ENCODE measurements around the gene VWA3B. TPM values are rescaled to one million over a fixed set of nuclear protein-coding genes. Genes with fewer than 3 reads are reported as not detected.

The VWA3B gene
- total and polyA plus RNA-seq, 4 donors: 3.5 to 29.2 (median 11.2) TPM

- no peaks in the 10 kb centered on the region for H3K27me3 ChIP-seq (ENCODE audit: control insufficient read depth in 3 of 3, insufficient read depth in 3 of 3, low read length in 2 of 3)
- no peaks in the 10 kb centered on the region for H3K36me3 ChIP-seq (ENCODE audit: control insufficient read depth in 4 of 4, insufficient read depth in 4 of 4, low read length in 4 of 4)
- H3K27ac ChIP-seq (ENCODE audit: low read depth in 1 of 2, low read length in 1 of 2): no peak overlapping the region
- no peaks in the 10 kb centered on the region for H3K4me1 ChIP-seq (ENCODE audit: control insufficient read depth in 5 of 5, insufficient read depth in 5 of 5, low read length in 5 of 5)
- no peak for TF ChIP-seq CTCF (IDR thresholded peaks at IDR 0.05; ENCODE audit: control extremely low read depth, extremely low read depth)
- DNase-seq: no peak
- H3K9ac ChIP-seq (ENCODE audit: insufficient read depth in 1 of 2, low read length in 2 of 2): no peak overlapping the region
- H3K4me3 ChIP-seq: no peak overlapping the region
- no peak for ATAC-seq (ENCODE audit: insufficient read depth, low FRiP score)
- H3K9me3 ChIP-seq (ENCODE audit: control insufficient read depth in 4 of 4, insufficient read depth in 3 of 4, low read length in 3 of 4): peaks cover 0 to 4% (median 0%) of the 10 kb centered on the region in 4 donors
These were observed 15.9 kb downstream of the VWA3B start for GRCh38 chr2:98102878-98103277.

GRCh38 chr2:98108110-98108509 is 21.1 kb downstream of the VWA3B start:
- H3K27ac ChIP-seq (ENCODE audit: low read depth in 1 of 2, low read length in 1 of 2): no peak overlapping the region
- no peaks in the 10 kb centered on the region for H3K4me1 ChIP-seq (ENCODE audit: control insufficient read depth in 5 of 5, insufficient read depth in 5 of 5, low read length in 5 of 5)
- no peaks in the 10 kb centered on the region for H3K36me3 ChIP-seq (ENCODE audit: control insufficient read depth in 4 of 4, insufficient read depth in 4 of 4, low read length in 4 of 4)
- peaks cover 0 to 2% (median 0%) of the 10 kb centered on the region in 3 donors for H3K27me3 ChIP-seq (ENCODE audit: control insufficient read depth in 3 of 3, insufficient read depth in 3 of 3, low read length in 2 of 3)
- ATAC-seq (ENCODE audit: insufficient read depth, low FRiP score) (no peak), DNase-seq (no peak)
- no peak overlapping the region for H3K4me3 ChIP-seq
- no peak overlapping the region for H3K9ac ChIP-seq (ENCODE audit: insufficient read depth in 1 of 2, low read length in 2 of 2)
- H3K9me3 ChIP-seq (ENCODE audit: control insufficient read depth in 4 of 4, insufficient read depth in 3 of 4, low read length in 3 of 4): no peaks in the 10 kb centered on the region
- no peak for TF ChIP-seq CTCF (IDR thresholded peaks at IDR 0.05; ENCODE audit: control extremely low read depth, extremely low read depth)
- 68 to 80% methylated on average over 2 of the region's 2 CpGs for WGBS, 2 donors

GRCh38 chr2:98110741-98111140 is 23.8 kb downstream of the VWA3B start:
- Histone ChIP-seq H3K4me3 (no peak overlapping the region), H3K36me3 (ENCODE audit: control insufficient read depth in 4 of 4, insufficient read depth in 4 of 4, low read length in 4 of 4) (no peaks in the 10 kb centered on the region), H3K4me1 (ENCODE audit: control insufficient read depth in 5 of 5, insufficient read depth in 5 of 5, low read length in 5 of 5) (no peaks in the 10 kb centered on the region), H3K27ac (ENCODE audit: low read depth in 1 of 2, low read length in 1 of 2) (no peak overlapping the region), H3K9ac (ENCODE audit: insufficient read depth in 1 of 2, low read length in 2 of 2) (no peak overlapping the region), H3K27me3 (ENCODE audit: control insufficient read depth in 3 of 3, insufficient read depth in 3 of 3, low read length in 2 of 3) (peaks cover 0 to 2% (median 0%) of the 10 kb centered on the region in 3 donors), H3K9me3 (ENCODE audit: control insufficient read depth in 4 of 4, insufficient read depth in 3 of 4, low read length in 3 of 4) (no peaks in the 10 kb centered on the region)
- ATAC-seq (ENCODE audit: insufficient read depth, low FRiP score) (no peak), DNase-seq (no peak)
- WGBS, 2 donors: 80 to 87% methylated on average over 2 of the region's 2 CpGs
- TF ChIP-seq CTCF (IDR thresholded peaks at IDR 0.05; ENCODE audit: control extremely low read depth, extremely low read depth): no peak

- ATAC-seq (ENCODE audit: insufficient read depth, low FRiP score) (no peak), DNase-seq (no peak)
- Histone ChIP-seq H3K27ac (ENCODE audit: low read depth in 1 of 2, low read length in 1 of 2) (no peak overlapping the region), H3K4me1 (ENCODE audit: control insufficient read depth in 5 of 5, insufficient read depth in 5 of 5, low read length in 5 of 5) (no peaks in the 10 kb centered on the region), H3K9me3 (ENCODE audit: control insufficient read depth in 4 of 4, insufficient read depth in 3 of 4, low read length in 3 of 4) (no peaks in the 10 kb centered on the region), H3K27me3 (ENCODE audit: control insufficient read depth in 3 of 3, insufficient read depth in 3 of 3, low read length in 2 of 3) (no peaks in the 10 kb centered on the region), H3K9ac (ENCODE audit: insufficient read depth in 1 of 2, low read length in 2 of 2) (no peak overlapping the region), H3K4me3 (no peak overlapping the region), H3K36me3 (ENCODE audit: control insufficient read depth in 4 of 4, insufficient read depth in 4 of 4, low read length in 4 of 4) (no peaks in the 10 kb centered on the region)
- no peak for TF ChIP-seq CTCF (IDR thresholded peaks at IDR 0.05; ENCODE audit: control extremely low read depth, extremely low read depth)
- 69 to 82% methylated on average over 6 of the region's 6 CpGs for WGBS, 2 donors
These were observed 27.8 kb downstream of the VWA3B start for GRCh38 chr2:98114643-98115330.
